Astrocyte of the cerebellum (primary cell): ENCODE data around the gene COL9A3.
A peak's percentile ranks its signal among the peaks of the same experiment; 100 is the strongest.

ENCODE experiments used
- DNase-seq: peaks from one replicate; pipeline ENCODE4 v3.0.0-alpha.2; 2011; ENCODE audit warnings: low read depth
- H3K4me3 ChIP-seq: 2 replicates; pipeline ENCODE4 v1.5.1; 2011; ENCODE audit warnings: mild to moderate bottlenecking, low read depth, low read length, moderate library complexity
- CTCF ChIP-seq: IDR thresholded peaks from 2 replicates; pipeline ENCODE4 v1.5.1; 2012; ENCODE audit warnings: low read length, low read depth, moderate library complexity, mild to moderate bottlenecking; ENCODE audit errors: missing control alignments
- in situ Hi-C: cut with HindIII; loops from 2 replicates; pipeline ENCODE4 v1.10.0; 2017; ENCODE audit warnings: low sequenced_read_pairs

COL9A3 gene

GRCh38 chr20:62805155-62805710 is 11.6 kb upstream of the COL9A3 start:
- TF ChIP-seq CTCF = no peak
- in situ Hi-C loops = no loop called here
- no peak for DNase-seq
- H3K4me3 ChIP-seq = peak overlapping the region; percentile 68

- in situ Hi-C loops = no loop called here
- no peak for DNase-seq
- H3K4me3 ChIP-seq = peak overlapping the region; percentile 68
- no peak for TF ChIP-seq CTCF
These were observed 11.0 kb upstream of the COL9A3 start for GRCh38 chr20:62805711-62806382.

GRCh38 chr20:62806383-62807050 is 10.3 kb upstream of the COL9A3 start:
- no peak for DNase-seq
- H3K4me3 ChIP-seq = peak overlapping the region; percentile 68
- no peak for TF ChIP-seq CTCF
- in situ Hi-C loops = no loop called here

- in situ Hi-C loops = no loop called here
- TF ChIP-seq CTCF = no peak
These were observed 9.2 kb upstream of the COL9A3 start for GRCh38 chr20:62807444-62808210.

GRCh38 chr20:62808211-62808865 is 8.5 kb upstream of the COL9A3 start:
- no peak for DNase-seq
- in situ Hi-C loops = no loop called here
- H3K4me3 ChIP-seq = no peak overlapping the region
- peak; percentile 96 for TF ChIP-seq CTCF

More at GRCh38 chr20:62807444-62808210, 9.2 kb upstream of the COL9A3 start:
- H3K4me3 ChIP-seq = no peak overlapping the region
- DNase-seq = no peak
